T-helper 1 cell treated with Interleukin-12 subunit alpha and Interleukin-12 subunit beta and Interleukin-4 antibody, amounts not matched to agents 30 ng/mL and 1 ng/mL, for 36 hours (primary cell): ENCODE data around the gene COMT. TPM values are rescaled to one million over a fixed set of nuclear protein-coding genes. Genes with fewer than 3 reads are reported as not detected.
"Not testable (repeated sequence)": the region's sequence is repeated elsewhere in the genome, so short reads cannot be mapped to it uniquely, and the experiment has no call there.

Source experiments
- intact Hi-C: fragments of 100-400 bp; cut with micrococcal nuclease; formaldehyde crosslinking; loops from one replicate; pipeline ENCODE4 v1.15.1; 2024
- total RNA-seq: library from RNA; stranded (reverse); gene quantifications from 2 replicates; pipeline ENCODE4 v1.2.3, GENCODE V29; 2022

Gene COMT
- total RNA-seq, result 87.3 and 94.3 TPM in 2 replicates

DNA sequence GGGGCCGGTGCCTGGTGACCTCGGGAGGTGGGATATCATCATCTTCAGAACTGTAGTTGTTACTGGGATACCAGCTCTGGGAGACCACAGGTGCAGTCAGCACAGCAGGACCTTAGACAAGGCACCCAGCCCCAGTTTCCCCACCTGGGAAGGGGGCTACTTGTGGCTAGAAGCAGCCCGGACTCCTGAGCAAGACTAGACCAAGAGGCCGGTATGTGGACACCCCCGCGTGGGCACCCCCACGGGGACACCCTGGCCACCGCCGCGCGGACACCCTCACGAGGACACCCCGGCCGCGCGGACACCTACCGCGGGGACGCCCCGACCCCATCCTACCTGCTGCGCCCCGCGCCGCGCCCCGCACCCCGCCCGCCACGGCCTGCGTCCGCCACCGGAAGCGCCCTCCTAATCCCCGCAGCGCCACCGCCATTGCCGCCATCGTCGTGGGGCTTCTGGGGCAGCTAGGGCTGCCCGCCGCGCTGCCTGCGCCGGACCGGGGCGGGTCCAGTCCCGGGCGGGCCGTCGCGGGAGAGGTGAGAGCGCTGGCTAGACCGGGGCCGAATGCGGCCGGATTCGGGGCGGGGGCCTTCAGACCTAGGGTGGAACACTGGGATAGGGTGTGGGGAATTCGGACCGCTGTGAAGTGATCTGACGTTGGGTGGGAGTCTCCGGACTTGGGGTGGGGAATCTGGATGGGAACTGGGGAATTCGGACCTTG is at the start of gene COMT, which contains the start of gene TXNRD2:
Gene COMT, plus strand, starts transcription at position 408 of the 718 bp plus-strand sequence. CDS start 20,755 bp downstream, outside the sequence.
Gene TXNRD2, minus strand, starts transcription at position 454 of the 718 bp plus-strand sequence. Its CDS starts 15 bp downstream, at position 439.
- intact Hi-C loops, result loop anchor here (1.0 kb wide), 1 partner anchor 87 kb away; the partner anchor contains the start of genes GNB1L and RTL10

DNA sequence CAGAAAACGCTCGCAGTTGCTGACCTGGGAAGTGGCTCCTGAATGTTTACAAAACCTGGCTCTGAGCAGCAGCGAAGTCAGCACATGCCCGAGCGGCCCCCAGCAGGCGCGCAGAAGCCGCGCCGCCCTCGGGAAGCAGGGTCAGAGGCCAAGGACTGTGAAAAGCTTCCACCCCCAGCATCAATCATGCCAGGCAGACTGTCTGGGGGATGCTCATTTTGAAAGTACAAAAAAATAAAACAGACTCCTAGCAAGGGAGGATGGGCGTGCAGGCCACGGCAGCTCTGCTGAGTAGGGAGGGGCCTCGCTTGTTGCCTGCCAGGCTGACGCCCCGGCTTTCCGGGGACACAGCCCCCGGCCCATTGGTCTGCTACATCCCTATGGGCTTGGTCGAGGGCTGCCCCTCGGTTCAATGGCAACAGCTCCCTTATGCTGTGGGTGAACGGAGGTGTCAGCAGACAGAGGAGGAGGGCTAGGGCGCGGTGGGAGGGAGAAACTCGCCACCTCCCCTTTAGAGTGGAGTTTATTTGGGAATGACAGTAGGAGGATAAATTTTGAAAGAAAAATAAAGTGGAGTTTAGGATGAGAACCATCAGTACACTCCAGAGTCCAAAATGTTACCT is 49.2 kb upstream of the COMT start:
- intact Hi-C loops, result no loop called here

DNA sequence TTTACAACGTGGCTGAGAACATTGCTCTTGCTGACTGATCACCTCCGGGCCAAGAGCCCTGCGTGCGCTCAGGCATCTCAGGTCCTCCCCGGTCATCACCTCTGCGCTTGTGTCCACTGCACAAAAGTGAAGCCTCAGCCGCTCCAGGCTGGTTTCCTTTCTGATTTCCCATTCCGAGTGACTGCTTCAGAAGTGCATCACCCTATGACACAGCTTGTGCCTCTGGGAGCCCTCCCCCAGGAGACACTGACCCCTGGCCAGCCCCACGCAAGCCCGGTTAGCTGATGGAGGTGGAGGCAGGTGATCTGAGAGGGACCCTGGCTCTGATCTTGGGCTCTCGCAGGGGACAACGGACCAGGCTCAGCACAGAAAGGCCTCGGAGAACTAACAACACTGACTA is 48.6 kb upstream of the COMT start:
- intact Hi-C loops, result no loop called here

DNA sequence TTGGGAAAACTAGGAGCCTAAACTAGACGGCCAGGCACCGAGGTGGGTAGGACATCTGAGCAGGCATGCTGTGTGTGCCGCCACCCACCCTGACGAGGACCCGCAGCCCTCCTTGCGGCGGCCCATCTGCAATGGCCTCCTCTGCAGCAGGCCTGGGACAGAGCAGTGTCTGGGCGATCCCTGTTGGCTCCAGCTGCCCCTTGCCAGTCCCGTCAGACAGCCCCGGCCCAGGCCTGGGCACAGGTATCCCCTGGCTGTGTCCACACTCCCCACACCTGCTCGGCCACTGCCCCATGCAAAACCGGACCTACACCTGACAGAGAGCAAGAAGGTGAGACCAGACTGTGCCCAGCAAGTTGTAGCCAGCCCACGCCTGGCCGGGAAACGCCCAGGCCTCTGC is 48.2 kb upstream of the COMT start:
- intact Hi-C loops, result no loop called here

DNA sequence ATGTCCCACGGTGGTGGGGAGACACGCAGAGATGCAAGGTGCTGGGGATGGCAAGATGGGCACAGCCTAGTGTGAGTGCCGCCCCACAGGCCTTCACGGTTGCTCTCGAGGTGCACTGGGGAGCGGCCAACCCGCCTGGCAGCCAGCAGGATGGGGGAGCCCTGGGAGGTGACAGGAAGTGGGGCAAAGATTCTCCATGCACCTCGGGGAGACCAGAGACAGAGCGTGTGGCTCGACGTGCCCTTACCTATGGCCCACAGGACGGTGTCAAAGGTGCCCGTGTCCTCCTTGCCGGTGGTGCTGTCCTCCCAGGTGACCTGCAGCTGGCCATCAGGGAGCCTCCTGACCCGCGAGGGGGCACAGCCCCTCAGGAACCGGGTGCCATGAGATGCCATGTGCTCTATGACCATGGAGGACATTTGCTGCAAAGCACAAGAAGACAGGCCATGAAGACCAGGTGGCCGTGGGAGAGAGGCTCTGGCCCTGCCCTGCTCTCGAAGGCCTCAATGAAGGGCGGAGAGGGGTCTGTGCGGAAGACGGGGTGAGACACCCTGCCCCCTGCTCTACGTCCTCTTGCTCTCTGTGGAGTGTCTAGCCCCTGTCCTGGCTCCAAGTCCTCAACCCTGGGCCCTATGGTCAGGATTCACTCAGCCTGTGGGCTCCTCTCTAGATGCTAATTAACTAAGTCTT is 46.3 kb upstream of the COMT start:
- intact Hi-C loops, result no loop called here

DNA sequence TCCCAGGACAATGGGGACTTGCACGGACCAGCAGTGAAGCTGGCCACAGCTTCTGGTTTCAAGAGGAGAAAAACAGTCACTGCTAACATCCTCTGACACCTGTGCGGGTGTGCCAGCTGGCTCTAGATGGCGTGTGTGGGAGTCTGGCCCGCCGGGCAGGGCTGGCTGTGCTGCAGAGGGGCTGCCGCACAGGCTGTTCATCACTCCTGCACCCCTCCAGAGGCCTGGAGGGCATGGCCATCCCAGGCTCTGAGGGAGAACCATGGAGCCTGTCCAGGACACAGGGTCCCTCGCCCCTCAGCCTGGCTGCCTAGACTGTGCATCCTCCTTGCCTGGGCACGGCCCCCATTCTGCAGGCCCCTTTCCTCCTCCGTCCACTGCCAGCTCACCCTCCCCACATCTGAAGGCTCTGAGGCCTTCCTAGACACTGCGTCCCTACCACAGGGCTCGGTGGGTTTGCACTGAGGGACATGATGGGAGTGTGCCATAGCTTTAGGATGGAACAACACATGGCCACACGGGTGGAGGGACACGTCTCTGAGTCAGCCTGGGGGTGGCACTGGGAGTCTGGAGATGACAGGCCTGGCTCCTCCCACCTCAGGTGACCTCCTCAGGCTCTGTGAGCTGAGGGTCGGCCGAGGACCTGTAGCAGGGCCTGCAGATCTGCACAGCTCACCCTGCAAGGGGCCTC is 44.8 kb upstream of the COMT start:
- intact Hi-C loops, result no loop called here

DNA sequence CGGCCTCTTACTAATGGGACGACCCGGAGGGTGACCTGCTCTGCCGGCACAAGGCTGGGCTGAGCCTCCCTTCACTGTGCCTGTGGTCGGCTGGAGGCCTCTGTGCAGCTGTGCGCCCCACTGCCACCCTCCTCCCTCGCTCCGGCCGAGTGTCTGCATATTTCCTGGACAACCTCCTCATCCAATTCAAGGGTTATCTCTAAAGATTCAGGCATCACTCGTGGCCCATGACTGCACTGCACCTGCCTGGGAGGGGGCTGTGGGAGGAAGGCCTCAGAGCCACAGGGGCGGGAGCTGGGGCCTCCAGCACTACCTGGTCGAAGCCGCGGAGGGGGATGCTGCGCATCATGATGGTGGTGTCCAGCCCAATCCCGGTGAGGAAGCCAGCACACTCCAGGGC is 43.8 kb upstream of the COMT start:
- intact Hi-C loops, result no loop called here

DNA sequence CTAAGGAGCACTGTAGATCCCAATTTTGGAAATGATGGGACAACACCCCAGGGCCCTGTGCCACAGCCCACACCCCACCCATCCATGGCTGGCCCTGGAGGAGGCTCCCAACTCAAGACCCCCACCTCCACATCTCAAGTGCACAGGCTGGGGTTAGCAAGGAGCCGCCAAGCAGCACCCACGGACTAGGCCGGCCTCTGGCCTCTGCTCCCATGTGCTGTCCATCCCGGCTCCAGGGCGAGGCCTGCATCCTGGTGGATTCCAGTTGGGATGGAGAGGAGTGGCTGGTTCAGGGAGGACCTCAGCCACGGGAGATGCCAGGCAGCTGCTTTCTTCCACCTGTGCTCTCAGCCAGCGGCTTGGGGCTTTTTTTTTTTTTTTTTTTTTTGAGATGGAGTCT is 43.4 kb upstream of the COMT start:
- intact Hi-C loops, result no loop called here

DNA sequence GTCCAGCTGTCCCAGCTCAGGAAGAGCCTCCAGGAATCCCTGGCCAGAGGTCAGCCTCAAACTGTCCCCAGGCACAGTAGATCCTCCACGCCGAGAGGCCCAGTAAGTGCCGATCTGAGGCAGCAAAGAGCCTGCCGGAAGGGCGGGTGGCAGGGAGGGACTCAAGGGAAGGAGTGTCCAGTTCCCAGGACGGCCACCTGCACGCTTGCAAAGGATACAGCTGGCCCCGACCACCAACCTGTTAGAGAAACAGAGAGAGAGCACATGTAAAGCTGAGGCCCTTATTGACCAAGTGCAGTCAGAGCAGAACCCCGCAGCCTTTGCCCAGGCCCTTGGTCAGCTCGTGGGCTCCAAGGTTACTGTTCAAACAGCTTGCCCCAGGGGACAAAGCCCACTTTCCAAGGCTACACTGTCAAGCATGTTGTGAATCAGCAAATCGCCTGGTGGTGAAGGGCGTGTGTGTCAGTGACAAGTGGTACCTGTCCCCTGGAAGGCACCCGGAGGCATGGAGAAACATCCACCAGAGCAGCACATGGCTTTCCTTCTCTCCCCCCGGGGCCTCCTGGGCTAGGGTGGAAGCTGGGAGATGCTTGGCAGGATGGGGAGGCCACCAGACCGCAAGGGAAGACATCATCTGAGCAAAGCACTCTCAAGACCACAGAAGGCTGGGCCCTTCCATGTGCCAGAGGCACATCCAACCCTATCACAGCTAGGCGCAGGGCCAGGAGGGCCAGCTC is 42.6 kb upstream of the COMT start:
- intact Hi-C loops, result no loop called here

DNA sequence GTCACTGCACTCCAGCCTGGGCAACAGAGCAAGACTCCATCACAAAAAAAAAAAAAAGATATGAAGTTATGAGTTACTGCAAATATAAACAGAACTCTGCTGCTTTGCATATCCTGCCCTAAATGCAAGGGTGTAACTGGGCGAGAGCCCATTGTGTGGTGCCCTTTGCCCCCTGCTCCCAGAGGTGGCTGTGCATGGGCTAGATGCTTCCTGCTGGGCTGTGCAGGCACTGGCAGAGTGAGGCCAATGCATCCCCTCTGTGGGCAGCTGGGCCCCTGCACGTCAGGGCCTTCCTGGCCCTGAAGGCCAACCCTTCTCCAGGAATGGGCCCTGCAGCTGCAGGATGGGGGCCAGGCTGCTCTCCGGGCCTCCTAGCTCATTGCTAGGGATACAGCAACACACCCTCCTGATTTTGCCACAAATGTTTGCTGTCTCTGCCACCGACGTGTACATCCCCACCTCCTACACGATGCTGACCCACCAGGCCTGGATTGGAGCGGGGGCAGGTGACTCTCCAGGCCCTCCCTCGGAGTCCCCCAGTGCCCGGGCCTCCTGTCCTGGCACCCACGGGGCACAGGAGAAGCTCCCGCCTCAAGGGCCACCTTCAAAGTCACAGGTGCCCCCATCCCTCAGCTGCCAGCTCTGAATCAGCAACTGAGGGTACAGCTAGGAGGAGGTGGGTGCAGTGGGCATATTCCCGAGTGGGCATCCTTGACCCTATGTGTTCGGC is 40.7 kb upstream of the COMT start:
- intact Hi-C loops, result no loop called here

DNA sequence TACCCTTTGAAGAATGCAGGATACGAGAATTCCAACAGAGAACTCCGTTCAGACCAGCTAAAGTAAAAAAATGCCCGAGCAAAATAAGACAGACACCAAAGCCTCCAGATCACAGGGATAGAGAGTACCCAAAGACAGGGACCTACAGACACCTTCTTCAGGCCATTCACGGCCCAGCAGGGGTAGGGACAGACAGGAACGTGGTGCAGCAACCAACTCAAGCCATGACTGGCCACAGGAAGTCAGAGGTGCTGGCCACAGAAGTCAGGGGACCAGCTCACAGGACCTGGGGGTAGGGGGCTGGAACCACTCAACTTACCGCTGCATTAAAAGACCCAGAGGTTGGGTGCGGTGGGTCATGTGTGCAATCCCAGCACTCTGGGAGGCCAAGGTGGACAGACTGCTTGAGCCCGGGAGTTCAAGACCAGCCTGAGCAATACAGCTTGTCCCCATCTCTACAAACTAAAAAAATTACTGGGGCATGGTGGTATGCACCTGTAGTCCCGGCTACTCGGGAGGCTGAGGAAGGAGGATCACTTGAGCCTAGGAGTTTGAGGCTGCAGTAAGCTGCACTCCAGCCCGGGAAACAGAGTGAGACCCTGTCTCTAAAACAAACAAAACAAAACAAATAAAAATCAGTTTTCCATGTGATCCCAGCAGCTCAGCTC is 39.9 kb upstream of the COMT start:
- intact Hi-C loops, result no loop called here

DNA sequence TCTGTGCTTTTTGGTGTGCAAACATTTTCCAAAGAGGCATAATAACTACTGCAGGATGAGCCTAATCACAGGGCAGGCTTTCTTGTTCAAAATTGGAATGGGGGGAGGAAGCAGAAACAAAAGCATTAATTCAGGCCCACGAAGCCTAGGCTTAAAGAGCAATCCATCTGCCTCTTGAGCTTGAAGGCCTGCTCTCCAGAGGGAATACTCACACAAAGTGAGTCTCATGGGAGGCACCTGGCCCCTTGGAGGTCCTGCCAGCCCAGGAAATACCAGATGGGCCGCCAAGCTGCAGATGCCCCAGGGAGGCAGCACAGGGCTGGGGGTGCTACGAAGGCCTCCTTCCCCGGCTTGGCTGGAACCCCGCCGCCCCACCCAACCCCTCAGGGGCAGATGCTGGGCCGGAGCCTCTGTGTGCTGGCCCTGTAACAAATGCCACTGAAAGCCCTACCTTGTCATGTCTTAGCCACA is 39.3 kb upstream of the COMT start:
- intact Hi-C loops, result no loop called here

DNA sequence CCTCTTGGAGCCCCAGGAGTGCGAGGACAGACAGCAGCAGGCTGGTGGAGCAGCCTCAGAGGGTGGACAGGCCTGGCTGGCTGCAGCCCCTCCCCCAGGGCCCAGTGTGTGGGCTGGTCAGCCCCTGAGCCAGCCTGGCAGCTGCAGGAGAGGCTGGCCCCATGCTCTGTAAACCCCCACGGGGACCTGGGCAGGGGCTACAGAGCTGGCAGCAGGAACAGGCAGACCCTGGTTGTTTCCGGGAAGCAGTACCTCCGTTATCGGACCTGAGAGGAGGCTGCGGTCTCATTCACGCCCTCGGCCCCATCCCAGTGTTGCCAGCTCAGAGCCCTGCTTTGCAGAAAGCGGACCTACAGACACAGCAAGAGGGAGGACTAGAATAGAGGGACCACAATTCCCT is 38.5 kb upstream of the COMT start:
- intact Hi-C loops, result no loop called here

DNA sequence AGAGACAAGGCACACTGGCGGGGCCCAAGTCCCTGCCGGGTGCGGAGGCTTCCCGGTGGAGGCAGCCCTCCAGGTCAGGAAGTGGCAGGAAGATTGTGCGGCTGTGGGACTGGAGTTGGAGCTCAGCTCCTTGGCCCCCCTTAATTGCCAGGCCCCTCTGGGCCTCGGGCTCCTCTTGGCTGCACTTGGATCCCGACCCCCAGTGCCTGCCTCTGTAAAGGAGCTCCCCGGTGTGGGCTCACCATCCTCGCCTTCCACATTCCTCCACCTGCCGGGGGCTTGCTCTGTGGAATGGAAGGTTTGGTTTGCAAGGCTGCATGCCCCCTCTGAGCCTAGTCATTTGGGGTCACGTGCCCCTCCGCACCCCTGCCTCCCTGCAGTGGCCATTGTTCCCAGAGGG is 38.1 kb upstream of the COMT start:
- intact Hi-C loops, result no loop called here

DNA sequence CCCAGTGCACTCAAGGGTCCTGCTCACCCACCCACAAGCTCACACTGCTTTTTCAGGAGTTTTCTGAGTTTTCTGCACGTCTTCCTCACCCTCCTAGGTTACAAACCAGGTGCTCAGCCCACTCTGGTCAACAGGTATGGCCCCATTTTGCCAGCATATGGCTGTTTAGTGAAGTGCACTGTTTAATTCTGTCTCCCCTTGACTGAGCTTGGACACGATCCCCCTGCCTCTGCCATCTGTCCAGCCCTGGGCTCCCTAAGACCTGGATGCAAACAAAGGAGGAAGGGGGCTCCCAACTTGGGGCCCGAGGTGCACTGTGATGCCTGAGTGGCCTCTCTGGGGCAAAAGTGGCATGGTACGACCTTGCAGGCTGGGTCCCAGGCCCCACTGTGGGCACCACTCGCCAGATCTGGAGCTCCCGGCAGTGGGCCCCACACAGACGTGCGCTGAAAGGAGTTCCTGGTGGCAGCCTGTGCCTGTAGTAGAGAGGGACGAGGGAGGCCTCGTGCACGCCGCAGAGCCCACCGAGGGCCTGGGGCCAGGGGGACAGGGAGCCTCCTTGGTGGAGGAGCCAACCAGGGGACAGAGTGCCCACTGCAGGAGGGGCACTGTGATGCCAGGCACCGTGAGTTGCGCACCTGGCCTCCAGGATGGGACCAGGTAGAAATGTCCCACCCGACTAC is 37.3 kb upstream of the COMT start:
- intact Hi-C loops, result no loop called here

DNA sequence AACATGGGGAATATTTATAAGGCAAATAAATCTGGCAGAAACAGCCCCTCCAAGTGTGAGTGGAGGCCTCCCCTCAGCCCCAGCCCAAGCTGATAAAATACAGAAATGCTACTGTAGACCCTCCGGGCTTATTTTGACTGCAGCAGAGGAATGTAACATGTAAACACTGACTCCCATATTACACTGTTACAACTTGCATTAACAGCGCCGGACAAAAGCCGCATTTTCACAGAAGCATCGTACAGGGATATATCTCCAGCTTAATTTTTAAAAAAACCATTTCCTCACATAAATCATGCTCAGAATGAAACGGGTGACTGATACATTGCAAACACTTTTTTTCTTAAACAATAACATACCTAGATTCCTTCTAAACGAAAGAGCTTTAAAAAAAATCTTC is 36.6 kb upstream of the COMT start:
- intact Hi-C loops, result no loop called here

DNA sequence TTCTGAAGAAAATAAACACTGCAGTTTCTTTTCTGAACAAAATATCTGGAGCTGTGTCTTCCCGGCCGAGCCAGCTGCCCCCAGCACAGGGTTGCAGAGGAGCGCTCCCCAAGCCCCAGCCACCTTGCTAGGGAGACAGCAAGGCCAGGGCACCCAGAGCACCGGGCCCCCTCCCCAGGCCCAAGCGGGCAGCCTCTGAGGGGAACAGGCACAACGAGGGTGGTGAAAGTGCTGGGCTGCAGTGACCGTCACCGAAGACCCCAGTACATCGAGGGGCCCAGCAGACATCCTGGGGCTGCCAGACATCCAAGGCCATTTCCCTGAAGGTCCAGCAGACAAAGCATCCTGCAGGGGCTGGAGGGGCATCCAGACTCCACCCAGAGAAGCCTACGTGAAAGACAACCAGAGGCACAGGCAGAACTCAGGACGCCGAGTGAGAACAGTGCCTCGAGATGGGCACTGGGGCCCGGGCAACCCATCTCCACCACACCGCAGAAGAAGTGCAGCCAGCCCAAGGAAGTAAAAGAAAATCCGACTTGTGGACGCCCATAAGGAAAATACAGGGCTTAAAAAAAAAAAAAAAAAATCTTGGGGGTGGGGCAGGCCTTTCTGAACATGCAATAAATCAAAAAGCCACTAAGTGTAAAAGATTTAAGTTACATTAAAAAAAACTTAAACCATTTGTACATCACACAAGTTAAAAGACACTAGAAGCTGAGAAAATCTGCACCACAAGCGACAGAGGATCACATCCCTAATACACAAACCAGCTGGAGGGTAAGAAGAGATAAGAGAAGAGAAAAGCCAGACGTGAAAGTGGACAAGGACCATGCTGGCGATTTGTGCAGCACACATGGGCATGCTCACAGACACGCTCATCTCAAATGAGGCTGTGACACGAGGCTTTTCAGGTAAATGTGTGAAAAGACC is 36.0 kb upstream of the COMT start:
- intact Hi-C loops, result no loop called here

DNA sequence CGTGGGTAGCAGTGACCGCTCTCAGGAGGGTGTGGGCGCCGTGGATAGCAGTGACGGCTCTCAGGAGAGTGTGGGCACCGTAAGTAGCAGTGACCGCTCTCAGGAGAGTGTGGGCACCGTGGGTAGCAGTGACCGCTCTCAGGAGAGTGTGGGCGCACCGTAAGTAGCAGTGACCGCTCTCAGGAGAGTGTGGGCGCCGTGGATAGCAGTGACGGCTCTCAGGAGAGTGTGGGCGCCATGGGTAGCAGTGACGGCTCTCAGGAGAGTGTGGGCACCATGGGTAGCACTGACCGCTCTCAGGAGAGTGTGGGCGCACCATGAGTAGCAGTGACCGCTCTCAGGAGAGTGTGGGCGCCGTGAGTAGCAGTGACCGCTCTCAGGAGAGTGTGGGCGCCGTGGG is 34.7 kb upstream of the COMT start:
- intact Hi-C loops, result not testable (repeated sequence)
